ENCODE results near the gene IRF4. TPM values are rescaled to one million over a fixed set of nuclear protein-coding genes. Genes with fewer than 3 reads are reported as not detected.

The IRF4 gene
- total RNA-seq, 2 experiments from 2014 or later, result 689 to 705 TPM

DNA sequence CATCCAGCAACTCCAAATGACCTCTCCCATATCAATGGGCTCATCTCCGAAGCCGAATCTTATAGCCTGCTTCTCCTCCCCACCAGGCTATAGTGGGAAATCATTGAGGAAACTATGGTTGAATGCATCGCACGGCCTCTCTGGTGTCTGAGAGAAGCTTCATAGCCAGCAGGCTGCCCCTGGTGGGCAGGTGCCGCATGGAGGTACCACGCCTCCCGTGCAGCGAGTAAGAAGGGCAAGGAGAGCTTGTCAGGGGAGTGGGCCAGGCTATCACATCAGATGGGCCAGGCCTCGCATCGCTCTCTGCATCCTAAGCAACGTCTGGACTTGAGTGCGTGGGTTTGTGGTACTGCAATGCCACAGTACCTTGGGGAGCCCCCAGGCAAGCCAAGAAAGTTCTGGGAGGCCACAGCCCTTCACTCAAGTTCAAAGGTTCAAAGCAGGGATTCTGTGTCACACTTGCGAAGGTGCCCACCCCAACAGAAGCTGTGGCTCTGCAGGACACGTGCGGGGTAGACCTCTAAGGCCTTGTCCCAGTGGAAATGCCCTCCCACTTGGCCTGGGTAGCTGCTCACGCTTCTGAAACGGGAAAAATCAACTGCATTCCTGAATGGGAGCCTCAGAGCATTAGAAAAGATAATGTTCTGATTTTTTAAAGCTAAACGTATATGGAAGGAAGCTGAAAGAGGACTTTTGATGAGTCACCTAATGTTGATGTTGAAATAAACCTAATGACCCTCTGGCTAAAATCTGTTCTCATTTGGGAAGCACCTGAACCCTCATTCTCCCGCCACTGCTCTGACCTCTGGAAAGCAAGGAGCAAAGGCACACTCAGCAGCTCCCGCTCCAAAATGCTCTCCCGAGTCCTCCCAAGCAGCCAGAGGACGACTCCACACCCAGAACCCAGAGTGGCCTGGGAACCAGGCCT, 8.4 kb upstream of the IRF4 start:
- Mint-ChIP-seq H3K36me3 (no peaks in the 10 kb centered on the region), H3K9me3 (no peaks in the 10 kb centered on the region), H3K4me1 (ENCODE audit: low read depth) (no peaks in the 10 kb centered on the region), H3K27ac (no peak overlapping the region), H3K27me3 (peaks cover 35% of the 10 kb centered on the region), H3K4me3 (no peak overlapping the region)
- ChIA-PET CTCF (no interaction called here), POLR2A (no interaction called here)
- no peak for DNase-seq
- intact Hi-C loops (cut with micrococcal nuclease), result no loop called here

DNA sequence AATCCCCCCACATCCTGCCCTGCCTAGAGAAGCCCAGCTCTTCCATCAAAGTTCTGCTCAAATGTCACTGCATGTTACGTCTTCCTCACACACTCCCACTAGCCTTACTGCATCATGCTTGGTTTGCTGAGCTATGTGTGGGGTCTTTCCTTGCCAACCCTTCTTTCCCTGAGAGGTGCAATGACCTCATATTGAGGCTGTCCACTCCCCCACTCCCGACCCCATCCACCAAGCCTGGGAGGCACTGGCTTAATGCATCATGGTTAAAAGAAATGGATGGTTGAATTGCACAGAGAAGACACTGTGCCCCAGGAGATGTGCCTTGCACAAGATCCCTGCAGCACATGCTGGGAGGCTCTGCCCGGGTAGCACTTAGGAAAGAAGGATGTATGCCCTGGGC, 7.7 kb upstream of the IRF4 start:
- Mint-ChIP-seq H3K4me3 (no peak overlapping the region), H3K4me1 (ENCODE audit: low read depth) (peaks cover 3% of the 10 kb centered on the region), H3K27me3 (peaks cover 33% of the 10 kb centered on the region), H3K36me3 (no peaks in the 10 kb centered on the region), H3K9me3 (no peaks in the 10 kb centered on the region), H3K27ac (no peak overlapping the region)
- ChIA-PET CTCF (interaction anchor here (0.5 kb wide), 1 partner anchor 12 kb away, joined by 3 read pairs; no protein-coding TSS in a partner anchor), POLR2A (no interaction called here)
- intact Hi-C loops (cut with micrococcal nuclease), result no loop called here
- no peak for DNase-seq

DNA sequence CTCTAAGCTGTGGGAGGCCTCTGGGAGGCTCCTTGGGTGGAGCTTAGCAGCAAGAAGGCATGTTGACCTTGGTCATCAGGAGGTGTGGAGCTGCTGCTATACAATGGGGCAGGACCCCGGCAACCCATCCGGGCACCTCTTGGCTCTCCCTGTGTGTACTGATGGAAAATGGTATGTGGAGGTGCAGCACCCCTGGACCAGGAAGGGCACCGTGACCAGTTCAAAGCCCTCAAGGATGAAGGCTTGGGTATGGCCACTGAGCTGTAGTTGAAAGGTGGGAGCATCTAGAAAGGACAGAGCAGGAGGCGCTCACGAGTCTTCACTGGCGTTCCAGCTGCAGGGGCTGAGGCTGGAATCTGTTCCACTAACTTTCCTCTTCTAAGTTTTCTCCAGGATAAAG, 6.7 kb upstream of the IRF4 start:
- no peak overlapping the region for H3K27ac Mint-ChIP-seq
- ChIA-PET POLR2A (no interaction called here), CTCF (no interaction called here)
- intact Hi-C loops (cut with micrococcal nuclease), result no loop called here
- no peak overlapping the region for H3K4me3 Mint-ChIP-seq
- H3K9me3 Mint-ChIP-seq, result no peaks in the 10 kb centered on the region
- peaks cover 31% of the 10 kb centered on the region for H3K27me3 Mint-ChIP-seq
- H3K36me3 Mint-ChIP-seq, result no peaks in the 10 kb centered on the region
- DNase-seq, result no peak
- peaks cover 13% of the 10 kb centered on the region for H3K4me1 Mint-ChIP-seq (ENCODE audit: low read depth)

DNA sequence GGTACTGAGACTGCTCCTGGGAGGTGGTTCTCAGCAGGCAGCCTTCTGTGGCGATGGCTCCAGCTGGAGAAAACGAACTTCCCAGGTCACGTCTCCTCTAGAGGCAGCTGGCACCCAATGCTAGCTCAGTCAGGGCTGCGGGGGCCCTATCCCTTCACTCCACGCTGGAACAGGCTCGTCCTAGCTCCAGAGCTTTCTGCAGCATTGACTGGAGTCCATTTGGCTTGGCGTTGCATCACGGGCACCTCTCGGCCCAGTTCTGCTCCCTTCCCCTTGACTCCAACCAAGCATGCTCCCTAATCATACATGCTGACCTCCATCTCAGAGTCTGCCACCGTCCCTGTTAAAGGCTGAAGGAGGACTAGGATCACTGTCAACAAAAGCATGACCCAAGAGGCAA, 5.9 kb upstream of the IRF4 start:
- DNase-seq, result no peak
- intact Hi-C loops (cut with micrococcal nuclease), result no loop called here
- Mint-ChIP-seq H3K4me3 (no peak overlapping the region), H3K27me3 (peaks cover 26% of the 10 kb centered on the region), H3K4me1 (ENCODE audit: low read depth) (peaks cover 18% of the 10 kb centered on the region), H3K9me3 (no peaks in the 10 kb centered on the region), H3K36me3 (no peaks in the 10 kb centered on the region), H3K27ac (no peak overlapping the region)
- POLR2A ChIA-PET, result no interaction called here
- CTCF ChIA-PET, result no interaction called here

DNA sequence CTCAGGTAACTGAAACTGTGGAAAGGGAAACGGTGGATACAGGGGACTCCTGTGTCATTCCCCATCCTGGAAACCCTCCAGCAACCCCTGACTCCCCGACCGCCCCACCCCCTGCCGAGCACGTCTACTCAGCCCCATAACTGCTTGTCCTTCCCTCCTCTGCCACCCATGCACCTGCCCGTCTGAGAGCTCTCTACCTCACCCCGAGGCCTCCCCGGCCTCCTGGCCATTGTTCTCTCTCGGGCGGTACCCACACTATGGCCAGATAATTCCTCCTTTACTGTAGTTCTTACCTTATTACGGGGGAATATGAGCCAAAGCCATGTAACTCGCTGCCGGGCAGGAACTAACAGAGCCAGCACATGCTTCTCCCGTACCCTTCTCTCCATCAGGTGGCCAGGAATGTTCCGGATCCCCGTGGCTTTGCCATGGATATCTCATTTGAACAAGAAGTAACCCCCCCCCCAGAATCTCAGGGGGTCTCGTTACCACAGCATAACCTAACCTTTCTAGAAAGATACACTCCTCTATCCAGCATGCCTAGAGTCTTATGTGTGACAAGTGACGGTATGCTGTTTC, 4.8 kb upstream of the IRF4 start:
- peaks cover 24% of the 10 kb centered on the region for H3K4me1 Mint-ChIP-seq (ENCODE audit: low read depth)
- DNase-seq, result no peak
- peaks cover 5% of the 10 kb centered on the region for H3K36me3 Mint-ChIP-seq
- intact Hi-C loops (cut with micrococcal nuclease), result no loop called here
- ChIA-PET POLR2A (no interaction called here), CTCF (interaction anchor here (1.0 kb wide), 1 partner anchor 207 kb away, joined by 5 read pairs; no protein-coding TSS in a partner anchor)
- H3K4me3 Mint-ChIP-seq, result no peak overlapping the region
- H3K9me3 Mint-ChIP-seq, result no peaks in the 10 kb centered on the region
- H3K27me3 Mint-ChIP-seq, result peaks cover 17% of the 10 kb centered on the region
- H3K27ac Mint-ChIP-seq, result no peak overlapping the region

DNA sequence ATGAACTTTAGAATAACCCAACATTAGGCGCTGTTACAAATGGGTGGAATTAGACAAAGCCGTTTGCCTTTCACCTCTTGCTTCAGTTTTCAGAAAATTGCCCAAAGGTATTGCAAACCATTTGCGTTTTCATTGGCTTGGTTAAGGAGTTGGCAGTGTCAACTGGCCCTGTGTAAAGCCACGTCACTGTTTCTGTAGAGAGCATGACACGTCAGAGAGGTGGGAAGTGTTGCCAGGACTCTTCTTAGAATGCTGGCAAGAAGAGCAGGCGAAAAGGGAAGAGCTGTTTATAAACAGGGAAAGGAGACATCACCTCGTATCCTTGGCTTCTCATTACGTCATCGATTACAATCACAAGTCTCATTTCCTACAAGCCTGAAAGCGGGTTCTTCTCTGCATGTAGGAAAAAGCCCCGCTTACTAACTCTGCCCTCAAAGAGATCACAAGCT, 4.2 kb upstream of the IRF4 start:
- Mint-ChIP-seq H3K36me3 (peaks cover 8% of the 10 kb centered on the region), H3K27me3 (peaks cover 15% of the 10 kb centered on the region), H3K4me3 (no peak overlapping the region), H3K27ac (no peak overlapping the region), H3K4me1 (ENCODE audit: low read depth) (peaks cover 24% of the 10 kb centered on the region), H3K9me3 (no peaks in the 10 kb centered on the region)
- ChIA-PET CTCF (interaction anchor here (0.8 to 1.0 kb wide), 2 partner anchors 206 to 335 kb away, joined by 4 to 5 read pairs; no protein-coding TSS in a partner anchor), POLR2A (no interaction called here)
- no peak for DNase-seq
- intact Hi-C loops (cut with micrococcal nuclease), result no loop called here

DNA sequence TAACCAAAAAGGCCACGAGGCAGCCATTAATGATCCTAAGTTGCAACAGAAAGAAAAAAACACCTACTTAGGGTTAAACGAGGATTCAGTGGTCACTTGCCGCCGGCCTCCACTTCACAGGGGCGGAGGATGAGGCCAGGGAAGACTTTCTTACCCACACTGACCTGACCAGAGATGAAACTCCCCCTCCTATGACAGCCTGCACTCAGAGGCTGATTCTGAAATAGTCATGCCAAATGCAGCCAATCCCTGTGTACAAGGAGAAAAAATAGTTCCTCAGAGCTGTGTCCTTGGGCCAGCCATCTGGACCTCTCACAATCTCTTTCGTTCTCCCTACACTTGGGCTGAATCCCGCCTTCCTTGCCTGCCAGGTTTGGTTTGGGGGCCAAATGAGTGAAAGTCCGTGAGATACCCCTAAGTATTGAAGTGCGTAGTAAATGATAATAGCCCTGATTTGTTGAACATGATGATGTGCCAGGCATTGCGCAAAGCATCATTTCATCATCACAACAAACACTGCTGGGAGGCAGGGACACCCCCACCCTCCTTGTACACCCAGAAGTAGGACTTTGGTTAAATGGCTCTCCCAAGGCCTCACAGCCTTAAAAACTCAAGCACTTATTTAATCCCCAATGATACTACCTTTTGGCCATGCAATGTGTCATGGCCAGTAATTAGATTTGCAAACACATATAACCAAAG, 3.2 kb upstream of the IRF4 start:
- intact Hi-C loops (cut with micrococcal nuclease), result loop anchor here (2.0 kb wide), 2 partner anchors 70 to 322 kb away; no protein-coding TSS in a partner anchor
- POLR2A ChIA-PET, result interaction anchor here (1.1 to 1.3 kb wide), 2 partner anchors 178 to 190 kb away, joined by 3 to 5 read pairs; no protein-coding TSS in a partner anchor
- H3K36me3 Mint-ChIP-seq, result peaks cover 17% of the 10 kb centered on the region
- H3K4me1 Mint-ChIP-seq (ENCODE audit: low read depth), result peaks cover 24% of the 10 kb centered on the region
- H3K27ac Mint-ChIP-seq, result no peak overlapping the region
- H3K4me3 Mint-ChIP-seq, result no peak overlapping the region
- H3K9me3 Mint-ChIP-seq, result no peaks in the 10 kb centered on the region
- no peak for DNase-seq
- CTCF ChIA-PET, result interaction anchor here (0.8 to 6.3 kb wide), 4 partner anchors 198 to 334 kb away, joined by 3 to 54 read pairs (median 4); no protein-coding TSS in a partner anchor
- peaks cover 12% of the 10 kb centered on the region for H3K27me3 Mint-ChIP-seq

- H3K27ac Mint-ChIP-seq, result peak overlapping the region; percentile 99
- H3K36me3 Mint-ChIP-seq, result peaks cover 24% of the 10 kb centered on the region
- peaks cover 29% of the 10 kb centered on the region for H3K4me1 Mint-ChIP-seq (ENCODE audit: low read depth)
- POLR2A ChIA-PET, result interaction anchor here (0.6 to 11.8 kb wide), 17 partner anchors 14 to 200 kb away, joined by 3 to 191 read pairs (median 6); partner anchors contain the start of gene DUSP22
- peak overlapping the region; percentile 94 for H3K4me3 Mint-ChIP-seq
- no peak for DNase-seq
- CTCF ChIA-PET, result interaction anchor here (0.6 to 6.3 kb wide), 16 partner anchors 9 to 241 kb away, joined by 3 to 54 read pairs (median 3); no protein-coding TSS in a partner anchor
- H3K9me3 Mint-ChIP-seq, result peaks cover 3% of the 10 kb centered on the region
- intact Hi-C loops (cut with micrococcal nuclease), result loop anchor here (1.0 to 2.0 kb wide), 7 partner anchors 70 to 322 kb away; no protein-coding TSS in a partner anchor
- peaks cover 11% of the 10 kb centered on the region for H3K27me3 Mint-ChIP-seq
Measured at GRCh38 chr6:389143-389542, 2.4 kb upstream of the IRF4 start.

DNA sequence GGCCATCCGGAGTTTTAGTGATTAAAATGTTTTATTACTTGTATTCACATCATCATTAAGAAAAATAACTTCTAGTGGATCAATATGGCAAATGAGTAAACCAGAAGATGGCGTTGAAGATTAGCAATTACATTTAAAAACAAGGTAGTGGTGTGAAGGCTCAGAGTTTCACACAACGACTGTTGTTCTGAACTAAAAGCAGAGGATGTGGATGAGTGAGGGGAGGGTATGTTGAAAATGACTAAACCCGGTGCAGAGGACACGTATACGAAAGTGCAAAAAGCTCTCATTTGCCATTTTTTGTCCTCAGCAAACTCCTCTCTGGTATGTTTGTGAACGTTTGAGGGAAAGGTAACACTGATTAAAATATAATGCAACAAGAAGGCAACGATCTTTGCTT, 1.9 kb upstream of the IRF4 start:
- Mint-ChIP-seq H3K9me3 (peaks cover 3% of the 10 kb centered on the region), H3K36me3 (peaks cover 28% of the 10 kb centered on the region), H3K4me1 (ENCODE audit: low read depth) (peaks cover 31% of the 10 kb centered on the region), H3K27me3 (peaks cover 9% of the 10 kb centered on the region), H3K4me3 (peak overlapping the region; percentile 94), H3K27ac (peak overlapping the region; percentile 99)
- POLR2A ChIA-PET, result interaction anchor here (0.6 to 11.8 kb wide), 19 partner anchors 13 to 200 kb away, joined by 3 to 191 read pairs (median 6); partner anchors contain the start of gene DUSP22
- CTCF ChIA-PET, result interaction anchor here (0.6 to 6.3 kb wide), 20 partner anchors 10 to 265 kb away, joined by 3 to 54 read pairs (median 3); no protein-coding TSS in a partner anchor
- DNase-seq, result peak; percentile 58
- intact Hi-C loops (cut with micrococcal nuclease), result loop anchor here (1.0 to 10.0 kb wide), 12 partner anchors 15 to 993 kb away; no protein-coding TSS in a partner anchor

GRCh38 chr6:390914-391558, 516 bp upstream of the IRF4 start:
- DNase-seq, result peak; percentile 68
- ChIA-PET CTCF (interaction anchor here (0.8 to 6.3 kb wide), 11 partner anchors 9 to 207 kb away, joined by 3 to 54 read pairs (median 4); no protein-coding TSS in a partner anchor), POLR2A (interaction anchor here (0.6 to 11.8 kb wide), 29 partner anchors 12 to 237 kb away, joined by 3 to 191 read pairs (median 5); no protein-coding TSS in a partner anchor)
- Mint-ChIP-seq H3K4me3 (peak overlapping the region; percentile 94), H3K36me3 (peaks cover 42% of the 10 kb centered on the region), H3K4me1 (ENCODE audit: low read depth) (peaks cover 44% of the 10 kb centered on the region), H3K27ac (peak overlapping the region; percentile 99), H3K9me3 (peaks cover 3% of the 10 kb centered on the region), H3K27me3 (peaks cover 5% of the 10 kb centered on the region)
- intact Hi-C loops (cut with micrococcal nuclease), result loop anchor here (1.0 to 10.0 kb wide), 8 partner anchors 14 to 991 kb away; no protein-coding TSS in a partner anchor

All from activated CD4-positive, alpha-beta memory T cell treated with anti-CD3 and anti-CD28 coated beads for 36 hours (primary cell).